Measurements from ENCODE around the gene EXOSC1. TPM values are rescaled to one million over a fixed set of nuclear protein-coding genes. Genes with fewer than 3 reads are reported as not detected.
"Not testable (repeated sequence)": the region's sequence is repeated elsewhere in the genome, so short reads cannot be mapped to it uniquely, and the experiment has no call there.

The EXOSC1 gene
- total RNA-seq, 1 experiment from 2014 or later = 56.5 TPM

- no peaks in the 10 kb centered on the region for H3K9me3 Mint-ChIP-seq (ENCODE audit: unreplicated experiment)
- DNase-seq (ENCODE audit: unreplicated experiment) = no peak
- H3K4me1 Mint-ChIP-seq (ENCODE audit: insufficient read depth, unreplicated experiment) = peaks cover 22% of the 10 kb centered on the region
- H3K36me3 Mint-ChIP-seq (ENCODE audit: insufficient read depth, unreplicated experiment) = peaks cover 55% of the 10 kb centered on the region
- no peak overlapping the region for H3K4me3 Mint-ChIP-seq (ENCODE audit: unreplicated experiment)
- no TSS peak for BruUV-seq (replicated peaks)
- CTCF ChIA-PET = interaction anchor here (0.6 to 3.6 kb wide), 8 partner anchors 8 to 234 kb away, joined by 3 to 13 read pairs (median 4); no protein-coding TSS in a partner anchor
- peak overlapping the region; percentile 92 for H3K27ac Mint-ChIP-seq (ENCODE audit: low read depth, unreplicated experiment)
- H3K27me3 Mint-ChIP-seq (ENCODE audit: insufficient read depth, unreplicated experiment) = no peaks in the 10 kb centered on the region
- POLR2A ChIA-PET = interaction anchor here (0.7 to 4.1 kb wide), 4 partner anchors 8 to 159 kb away, joined by 3 to 27 read pairs (median 4); no protein-coding TSS in a partner anchor
- TF ChIP-seq CTCF (IDR thresholded peaks at IDR 0.05; ENCODE audit: unreplicated experiment) = no peak
- intact Hi-C loops (cut with micrococcal nuclease) = no loop called here
Measured at GRCh38 chr10:97482381-97482780, 36.6 kb upstream of the EXOSC1 start.

DNA sequence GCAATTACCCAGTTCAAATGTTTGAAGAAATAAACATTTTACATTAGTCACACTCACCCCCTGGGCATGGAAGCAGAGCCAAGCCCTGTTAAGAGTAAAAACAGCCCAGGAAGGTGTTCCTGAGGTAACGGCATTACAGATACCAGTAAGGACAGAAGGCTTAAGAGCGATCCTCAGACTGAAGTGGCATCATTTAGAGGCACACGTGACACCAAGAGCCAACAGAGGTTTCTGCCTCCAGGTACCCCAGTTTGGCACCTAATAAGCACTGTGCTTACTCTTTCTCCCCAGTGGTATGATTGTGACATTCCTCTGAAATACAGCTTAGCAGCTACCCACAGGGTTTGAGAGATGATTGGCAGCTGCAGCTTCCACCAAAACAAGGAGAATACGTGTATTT lies 35.3 kb upstream of the EXOSC1 start:
- intact Hi-C loops (cut with micrococcal nuclease) = no loop called here
- BruUV-seq (replicated peaks) = no TSS peak
- peak overlapping the region; percentile 47 for H3K4me3 Mint-ChIP-seq (ENCODE audit: unreplicated experiment)
- H3K36me3 Mint-ChIP-seq (ENCODE audit: insufficient read depth, unreplicated experiment) = peaks cover 66% of the 10 kb centered on the region
- ChIA-PET POLR2A (interaction anchor here (0.6 to 4.1 kb wide), 11 partner anchors 9 to 206 kb away, joined by 3 to 27 read pairs (median 5); partner anchors contain the start of genes AVPI1 and UBTD1), CTCF (interaction anchor here (0.7 to 3.6 kb wide), 7 partner anchors 14 to 224 kb away, joined by 3 to 13 read pairs (median 4); no protein-coding TSS in a partner anchor)
- H3K4me1 Mint-ChIP-seq (ENCODE audit: insufficient read depth, unreplicated experiment) = peaks cover 20% of the 10 kb centered on the region
- H3K27ac Mint-ChIP-seq (ENCODE audit: low read depth, unreplicated experiment) = peak overlapping the region; percentile 92
- no peaks in the 10 kb centered on the region for H3K27me3 Mint-ChIP-seq (ENCODE audit: insufficient read depth, unreplicated experiment)
- DNase-seq (ENCODE audit: unreplicated experiment) = peak; percentile 82
- TF ChIP-seq CTCF (IDR thresholded peaks at IDR 0.05; ENCODE audit: unreplicated experiment) = no peak
- no peaks in the 10 kb centered on the region for H3K9me3 Mint-ChIP-seq (ENCODE audit: unreplicated experiment)

DNA sequence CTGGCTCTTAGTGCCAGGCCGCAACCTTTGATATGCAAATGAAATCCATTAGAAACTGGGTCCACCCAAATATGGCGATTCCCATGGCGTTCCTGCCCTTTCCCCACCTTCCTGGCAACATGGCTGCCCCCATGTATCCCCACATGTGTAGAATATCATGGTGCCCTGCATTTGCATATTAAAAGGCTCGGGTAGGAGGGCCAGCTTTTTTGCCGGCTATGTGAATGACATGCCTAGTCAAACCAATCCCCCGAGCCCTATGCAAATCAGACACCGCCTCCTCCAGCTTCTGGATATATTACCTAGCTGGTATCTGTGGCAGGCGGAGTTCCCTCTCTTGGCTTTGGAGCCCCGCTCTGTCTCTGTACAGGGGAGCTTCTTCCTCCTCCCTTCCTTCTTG lies 34.1 kb upstream of the EXOSC1 start:
- no peak for TF ChIP-seq CTCF (IDR thresholded peaks at IDR 0.05; ENCODE audit: unreplicated experiment)
- intact Hi-C loops (cut with micrococcal nuclease) = no loop called here
- Mint-ChIP-seq H3K4me1 (ENCODE audit: insufficient read depth, unreplicated experiment) (peaks cover 26% of the 10 kb centered on the region), H3K9me3 (ENCODE audit: unreplicated experiment) (no peaks in the 10 kb centered on the region), H3K36me3 (ENCODE audit: insufficient read depth, unreplicated experiment) (peaks cover 71% of the 10 kb centered on the region), H3K27me3 (ENCODE audit: insufficient read depth, unreplicated experiment) (no peaks in the 10 kb centered on the region), H3K4me3 (ENCODE audit: unreplicated experiment) (no peak overlapping the region), H3K27ac (ENCODE audit: low read depth, unreplicated experiment) (no peak overlapping the region)
- ChIA-PET POLR2A (interaction anchor here (0.6 to 4.1 kb wide), 5 partner anchors 12 to 74 kb away, joined by 3 to 27 read pairs (median 5); partner anchors contain the start of gene UBTD1), CTCF (interaction anchor here (0.6 to 3.6 kb wide), 5 partner anchors 15 to 802 kb away, joined by 3 to 13 read pairs (median 3); no protein-coding TSS in a partner anchor)
- BruUV-seq (replicated peaks) = no TSS peak
- DNase-seq (ENCODE audit: unreplicated experiment) = no peak

DNA sequence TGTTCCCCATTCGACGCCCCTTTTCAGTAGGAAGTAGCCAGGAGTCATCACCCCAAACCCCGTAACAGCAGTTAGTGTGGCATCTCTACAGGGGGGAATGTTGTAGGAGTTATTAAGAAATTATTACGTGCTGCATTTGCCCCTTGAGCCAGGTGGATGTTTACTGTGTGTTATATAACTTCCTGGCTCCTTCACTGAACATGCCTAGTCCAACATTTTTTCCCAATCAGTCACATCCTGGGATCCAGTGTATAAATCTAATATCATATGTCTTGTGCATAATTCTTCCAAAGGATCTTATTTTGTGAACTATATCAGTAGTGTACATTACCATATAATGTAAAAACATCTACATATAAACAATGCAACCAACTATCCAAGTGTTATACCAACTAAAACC lies 33.6 kb upstream of the EXOSC1 start:
- DNase-seq (ENCODE audit: unreplicated experiment); H3K27me3 Mint-ChIP-seq (ENCODE audit: insufficient read depth, unreplicated experiment); BruUV-seq (replicated peaks); H3K4me3 Mint-ChIP-seq (ENCODE audit: unreplicated experiment); intact Hi-C loops (cut with micrococcal nuclease); H3K27ac Mint-ChIP-seq (ENCODE audit: low read depth, unreplicated experiment); H3K9me3 Mint-ChIP-seq (ENCODE audit: unreplicated experiment): not testable (repeated sequence)
- ChIA-PET CTCF (interaction anchor here (0.6 to 3.6 kb wide), 3 partner anchors 15 to 802 kb away, joined by 3 to 13 read pairs (median 3); no protein-coding TSS in a partner anchor), POLR2A (interaction anchor here (0.6 to 4.1 kb wide), 2 partner anchors 18 to 74 kb away, joined by 3 to 27 read pairs; no protein-coding TSS in a partner anchor)
- peaks cover 71% of the 10 kb centered on the region for H3K36me3 Mint-ChIP-seq (ENCODE audit: insufficient read depth, unreplicated experiment)
- H3K4me1 Mint-ChIP-seq (ENCODE audit: insufficient read depth, unreplicated experiment) = peaks cover 26% of the 10 kb centered on the region
